Mononuclear cell (primary cell): ENCODE measurements around the gene PEX14. TPM values are rescaled to one million over a fixed set of nuclear protein-coding genes. Genes with fewer than 3 reads are reported as not detected.

Experiments
- H3K27me3 ChIP-seq: 2 replicates; pipeline ENCODE4 v1.6.0; 2011; ENCODE audit warnings: low read length, control low read depth; ENCODE audit not compliant: insufficient read depth
- H3K4me1 ChIP-seq: 2 replicates; pipeline ENCODE4 v1.5.1; 2011; ENCODE audit warnings: mild to moderate bottlenecking, low read length, control low read depth; ENCODE audit not compliant: insufficient read depth
- H3K4me3 ChIP-seq: 2 replicates; pipeline ENCODE4 v1.5.1; 2011; ENCODE audit warnings: mild to moderate bottlenecking, low read length, moderate library complexity
- H3K9me3 ChIP-seq: 2 replicates; pipeline ENCODE4 v1.5.1; 2011; ENCODE audit warnings: low read depth, mild to moderate bottlenecking, control low read depth, low read length
- total RNA-seq: library from RNA; depleted of rRNA; stranded (reverse); fragments of >200 nt; gene quantifications from one replicate; pipeline ENCODE4 v1.2.3, GENCODE V29; 2012

Gene PEX14
- total RNA-seq, 1 donor: 7.1 TPM

DNA sequence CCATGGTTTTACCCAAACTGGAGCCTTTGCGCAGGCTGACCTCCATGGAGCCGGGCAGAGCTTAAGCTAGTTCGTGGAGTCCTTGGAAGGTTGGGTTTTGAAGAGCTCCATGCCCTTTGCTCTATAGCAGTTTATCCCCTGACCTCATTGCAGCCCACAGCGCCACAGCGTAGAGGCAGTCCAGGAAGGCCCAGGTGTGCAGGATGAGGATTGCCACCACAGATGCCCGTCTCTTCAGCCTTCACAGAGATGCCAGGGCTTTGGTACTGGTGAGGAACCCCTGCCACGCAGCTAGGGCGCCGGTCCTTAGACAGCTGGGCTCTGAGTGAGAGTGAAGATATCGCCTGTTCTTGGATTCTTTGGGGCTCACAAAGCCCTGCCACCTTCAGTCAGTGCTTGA, 138.6 kb downstream of the PEX14 start:
- H3K27me3 ChIP-seq: no peaks in the 10 kb centered on the region
- H3K4me1 ChIP-seq: no peaks in the 10 kb centered on the region
- no peak overlapping the region for H3K4me3 ChIP-seq
- no peaks in the 10 kb centered on the region for H3K9me3 ChIP-seq

DNA sequence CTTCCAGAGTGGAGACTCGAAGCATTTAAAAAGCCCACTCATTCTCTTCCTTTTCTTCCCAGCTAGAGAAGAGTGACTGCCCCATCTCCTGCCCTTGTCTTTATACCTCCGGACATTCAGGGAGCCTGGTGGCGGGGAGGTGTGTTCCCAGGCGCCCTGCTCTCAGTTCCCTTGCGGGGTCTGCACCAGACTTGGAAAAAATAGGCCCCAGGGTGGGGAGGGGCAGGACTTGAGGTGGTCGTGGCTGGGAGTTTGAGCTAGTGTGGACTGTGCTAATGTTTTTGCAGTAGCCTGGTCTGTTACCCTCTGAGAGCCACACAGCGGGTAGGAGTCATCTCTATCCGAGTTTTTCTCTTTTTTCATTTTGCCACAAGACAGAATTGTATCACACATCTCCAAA, 139.1 kb downstream of the PEX14 start:
- no peaks in the 10 kb centered on the region for H3K4me1 ChIP-seq
- no peaks in the 10 kb centered on the region for H3K27me3 ChIP-seq
- H3K4me3 ChIP-seq: no peak overlapping the region
- H3K9me3 ChIP-seq: no peaks in the 10 kb centered on the region

DNA sequence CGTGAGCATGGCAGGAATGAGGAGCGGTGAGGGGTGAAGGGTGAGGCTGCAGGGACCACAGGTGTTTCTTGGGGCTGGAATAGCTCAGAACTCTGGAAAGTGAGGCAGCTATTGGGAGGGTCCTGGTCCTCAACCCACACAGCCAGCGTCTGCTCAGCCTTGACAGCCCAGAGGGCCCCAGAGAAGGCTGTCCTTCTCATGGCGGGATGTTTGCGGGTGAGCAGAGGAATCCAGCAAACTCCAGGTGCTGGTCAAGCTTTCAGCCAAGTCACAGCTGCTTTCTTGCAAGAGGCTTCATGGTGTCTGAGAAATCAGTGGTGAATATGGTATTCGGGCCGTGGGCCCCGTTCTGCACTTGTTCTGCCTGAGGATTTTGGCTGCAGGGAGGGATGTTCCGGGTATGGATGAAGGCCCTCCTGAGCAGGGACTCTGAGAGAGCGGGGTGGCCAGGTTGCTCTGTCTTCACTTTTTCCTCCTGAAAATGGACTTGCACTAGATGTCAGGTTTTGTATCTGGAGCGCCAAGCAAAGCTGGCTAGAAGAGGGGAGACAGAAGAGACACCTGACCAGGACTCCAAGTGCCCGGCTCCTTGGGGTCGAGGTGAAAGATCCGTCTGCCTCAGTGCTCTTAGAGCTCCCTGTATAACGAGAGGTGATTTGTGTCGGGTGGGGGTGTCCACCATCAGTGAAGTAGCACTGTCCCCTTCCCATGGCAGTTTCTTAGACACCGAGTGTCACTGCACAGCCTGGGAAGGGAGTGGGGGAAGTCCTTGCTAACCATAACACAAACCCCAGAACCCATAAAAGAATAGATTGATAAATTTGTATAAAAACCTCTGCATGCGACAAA, 139.9 kb downstream of the PEX14 start:
- H3K27me3 ChIP-seq: no peaks in the 10 kb centered on the region
- no peaks in the 10 kb centered on the region for H3K9me3 ChIP-seq
- H3K4me1 ChIP-seq: no peaks in the 10 kb centered on the region
- no peak overlapping the region for H3K4me3 ChIP-seq

DNA sequence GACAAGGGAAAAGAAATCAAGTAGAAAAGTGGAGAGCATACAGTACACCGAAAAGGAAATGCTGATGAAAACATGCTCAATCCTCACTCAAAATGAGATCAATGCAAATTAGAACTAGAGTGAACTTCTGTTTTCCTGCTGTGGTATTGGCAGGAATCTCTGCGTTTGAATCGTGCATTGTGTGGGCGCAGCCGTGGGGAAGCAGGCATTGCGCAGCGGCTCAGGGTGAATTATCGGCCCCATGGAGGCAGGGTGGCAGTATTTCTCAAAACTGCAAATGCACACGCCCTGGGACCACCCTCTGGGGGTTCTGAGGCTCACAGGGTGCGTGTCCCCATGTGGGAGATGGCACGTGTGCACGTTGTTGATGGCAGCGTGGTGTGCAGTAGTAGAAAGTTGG, 140.6 kb downstream of the PEX14 start:
- Histone ChIP-seq H3K4me3 (no peak overlapping the region), H3K9me3 (no peaks in the 10 kb centered on the region), H3K27me3 (no peaks in the 10 kb centered on the region), H3K4me1 (no peaks in the 10 kb centered on the region)

DNA sequence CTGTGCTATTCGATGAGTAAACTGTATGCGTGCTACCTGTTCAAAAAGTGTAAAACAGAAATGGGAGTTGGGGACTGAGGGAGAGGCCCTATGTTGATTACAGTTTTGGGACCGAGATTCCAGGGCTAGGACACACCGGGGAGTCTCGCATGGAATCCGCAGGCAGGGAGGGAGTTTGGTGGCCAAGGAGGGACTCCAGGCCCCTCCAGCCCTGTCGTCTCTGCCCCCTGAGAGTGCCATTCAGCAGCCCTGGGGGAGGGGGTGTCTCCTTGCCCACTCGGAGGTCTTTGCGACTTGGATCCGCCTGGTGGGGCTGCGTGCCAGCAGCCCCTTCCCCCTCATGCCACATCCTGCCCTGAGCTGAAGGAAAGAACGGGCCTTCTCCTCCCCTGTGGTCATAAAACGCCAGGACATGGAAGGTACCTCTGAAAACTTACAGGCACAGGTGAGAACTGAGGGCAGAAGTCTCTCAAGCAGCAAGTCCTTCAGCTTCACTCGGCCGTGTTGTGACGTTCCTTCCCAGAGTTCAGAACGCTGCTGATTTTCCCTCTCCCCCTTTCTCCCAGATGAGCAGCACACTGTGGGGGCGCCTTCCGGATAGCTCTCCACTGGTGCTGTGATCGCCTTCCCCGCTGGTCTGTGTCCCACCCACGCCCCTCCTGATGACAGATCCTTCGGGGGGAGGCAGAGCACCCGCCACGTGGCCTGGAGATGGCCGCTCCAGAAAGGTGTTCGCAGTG, 141.4 kb downstream of the PEX14 start:
- Histone ChIP-seq H3K4me3 (no peak overlapping the region), H3K9me3 (no peaks in the 10 kb centered on the region), H3K4me1 (no peaks in the 10 kb centered on the region), H3K27me3 (no peaks in the 10 kb centered on the region)

DNA sequence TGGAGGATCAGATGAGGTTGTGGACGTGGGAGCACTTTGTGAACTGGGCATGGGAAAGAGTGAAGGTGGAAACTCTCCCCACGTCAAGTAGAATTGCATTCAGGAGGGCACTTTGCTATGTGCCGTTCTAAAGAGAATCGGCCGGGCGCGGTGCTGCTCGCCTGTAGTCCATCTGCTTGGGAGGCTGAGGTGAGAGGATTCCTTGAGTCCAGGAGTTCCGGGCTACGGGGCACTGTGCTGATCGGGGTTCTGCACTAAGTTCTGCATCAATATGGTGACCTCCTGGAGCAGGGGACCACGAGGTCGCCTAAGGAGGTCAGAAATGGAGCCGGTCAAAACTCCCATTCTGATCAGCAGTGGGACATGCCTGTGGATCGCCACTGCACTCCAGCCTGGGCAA, 141.9 kb downstream of the PEX14 start:
- Histone ChIP-seq H3K9me3 (no peaks in the 10 kb centered on the region), H3K4me3 (no peak overlapping the region), H3K4me1 (no peaks in the 10 kb centered on the region), H3K27me3 (no peaks in the 10 kb centered on the region)

DNA sequence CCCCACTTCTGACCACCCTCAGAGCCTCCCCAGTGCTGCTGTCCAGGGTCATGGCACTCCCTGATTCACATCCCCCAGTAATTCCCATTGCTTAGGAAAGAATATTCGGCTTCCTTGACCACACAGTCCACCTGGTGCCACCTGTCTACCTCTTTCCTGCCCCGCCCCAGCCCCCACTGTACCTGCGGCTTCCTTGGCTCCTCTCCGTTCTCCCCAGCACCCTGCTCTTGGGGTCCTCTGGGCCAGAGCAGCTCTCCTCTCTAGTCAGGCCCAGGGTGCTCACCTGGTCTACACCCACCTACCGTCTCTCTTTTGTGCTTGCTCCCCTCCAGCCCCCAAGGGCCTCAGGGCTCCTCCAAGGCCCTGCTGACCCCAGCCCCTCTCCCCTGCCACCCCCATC, 142.6 kb downstream of the PEX14 start:
- Histone ChIP-seq H3K9me3 (no peaks in the 10 kb centered on the region), H3K4me1 (no peaks in the 10 kb centered on the region), H3K4me3 (no peak overlapping the region), H3K27me3 (no peaks in the 10 kb centered on the region)

DNA sequence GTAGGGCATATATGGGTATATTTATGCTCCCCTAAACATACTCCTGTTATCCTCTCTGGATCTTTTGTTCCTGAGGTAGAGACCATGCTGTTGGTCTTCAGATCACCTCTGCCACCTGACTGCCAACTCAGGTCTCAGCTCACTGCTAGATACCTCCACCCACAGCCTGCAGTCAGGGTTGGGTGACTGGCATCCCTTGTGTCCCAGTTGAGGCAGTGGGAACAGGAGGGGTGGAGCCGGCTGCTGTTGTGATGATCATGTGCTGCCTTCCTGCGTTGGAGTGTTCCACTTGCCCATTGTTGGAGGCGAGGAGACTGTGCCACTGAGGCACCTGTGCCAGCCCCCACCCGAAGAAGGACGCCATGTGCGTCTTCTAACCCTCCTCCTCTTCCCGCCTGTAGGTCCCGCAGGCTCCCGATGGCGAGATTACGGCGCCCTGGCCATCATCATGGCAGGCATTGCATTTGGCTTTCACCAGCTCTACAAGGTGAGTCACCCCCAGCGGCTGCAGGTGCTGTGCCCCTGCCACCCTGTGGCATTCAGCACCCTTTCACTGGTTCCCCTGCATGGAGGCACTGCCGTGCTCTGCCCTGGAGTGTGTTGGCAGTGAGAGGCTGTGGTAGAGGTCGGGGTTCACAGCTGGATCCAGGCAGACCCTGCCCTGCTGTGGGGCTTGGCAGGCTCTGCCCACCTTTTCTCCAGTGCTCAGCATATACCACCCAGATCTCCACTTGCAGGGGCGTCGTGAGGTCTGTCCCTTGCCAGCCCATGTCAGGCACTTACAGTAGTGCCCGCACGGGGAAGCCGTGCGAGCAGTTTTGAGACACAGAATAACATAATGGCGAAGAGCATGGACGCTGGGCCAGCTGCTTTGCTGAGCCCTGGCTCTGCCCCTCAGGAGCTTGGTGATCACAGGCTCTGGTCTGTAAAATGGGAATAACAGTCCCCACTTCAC, 143.5 kb downstream of the PEX14 start:
- H3K4me1 ChIP-seq: no peaks in the 10 kb centered on the region
- H3K27me3 ChIP-seq: no peaks in the 10 kb centered on the region
- no peak overlapping the region for H3K4me3 ChIP-seq
- no peaks in the 10 kb centered on the region for H3K9me3 ChIP-seq

DNA sequence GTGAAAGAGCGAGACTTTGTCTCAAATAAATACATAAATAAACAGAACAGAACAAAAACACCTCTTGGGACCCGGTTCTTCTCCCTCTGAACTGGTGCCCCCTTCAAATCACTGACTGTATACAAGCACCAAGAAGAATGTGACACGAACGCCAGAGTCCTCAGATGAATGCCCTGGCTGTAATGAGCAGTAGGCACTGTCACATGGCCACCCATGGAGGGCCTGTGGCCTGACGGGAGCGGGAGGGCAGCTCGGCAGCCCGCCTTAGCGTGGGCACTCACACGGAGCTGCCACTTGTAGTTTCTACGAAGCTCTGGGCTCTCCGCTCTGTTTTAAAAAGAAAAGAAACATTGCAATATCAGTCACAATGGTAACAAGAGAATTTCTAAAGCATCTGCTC, 146.0 kb downstream of the PEX14 start:
- Histone ChIP-seq H3K4me3 (no peak overlapping the region), H3K27me3 (no peaks in the 10 kb centered on the region), H3K9me3 (no peaks in the 10 kb centered on the region), H3K4me1 (no peaks in the 10 kb centered on the region)

DNA sequence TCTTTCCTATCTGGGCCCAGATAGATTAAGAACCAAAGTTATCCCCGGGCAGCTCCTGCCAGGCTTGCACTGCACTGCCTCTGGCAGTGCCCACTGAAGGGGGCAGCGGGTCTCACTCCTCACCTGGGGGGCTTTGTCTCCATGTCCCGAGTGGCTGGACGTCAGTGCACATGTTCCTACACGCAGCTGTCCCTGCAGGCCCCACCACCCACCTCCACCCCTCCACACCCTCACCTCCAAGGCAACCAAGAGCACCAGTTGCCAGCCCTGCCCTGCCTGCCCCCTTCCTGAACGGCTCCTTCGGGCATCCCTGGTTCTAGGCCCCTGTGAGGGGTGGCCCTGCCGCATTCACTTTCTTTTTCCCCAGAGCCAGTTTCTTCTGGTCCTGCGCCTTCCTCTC, 147.2 kb downstream of the PEX14 start:
- Histone ChIP-seq H3K4me1 (no peaks in the 10 kb centered on the region), H3K9me3 (no peaks in the 10 kb centered on the region), H3K27me3 (no peaks in the 10 kb centered on the region), H3K4me3 (no peak overlapping the region)

DNA sequence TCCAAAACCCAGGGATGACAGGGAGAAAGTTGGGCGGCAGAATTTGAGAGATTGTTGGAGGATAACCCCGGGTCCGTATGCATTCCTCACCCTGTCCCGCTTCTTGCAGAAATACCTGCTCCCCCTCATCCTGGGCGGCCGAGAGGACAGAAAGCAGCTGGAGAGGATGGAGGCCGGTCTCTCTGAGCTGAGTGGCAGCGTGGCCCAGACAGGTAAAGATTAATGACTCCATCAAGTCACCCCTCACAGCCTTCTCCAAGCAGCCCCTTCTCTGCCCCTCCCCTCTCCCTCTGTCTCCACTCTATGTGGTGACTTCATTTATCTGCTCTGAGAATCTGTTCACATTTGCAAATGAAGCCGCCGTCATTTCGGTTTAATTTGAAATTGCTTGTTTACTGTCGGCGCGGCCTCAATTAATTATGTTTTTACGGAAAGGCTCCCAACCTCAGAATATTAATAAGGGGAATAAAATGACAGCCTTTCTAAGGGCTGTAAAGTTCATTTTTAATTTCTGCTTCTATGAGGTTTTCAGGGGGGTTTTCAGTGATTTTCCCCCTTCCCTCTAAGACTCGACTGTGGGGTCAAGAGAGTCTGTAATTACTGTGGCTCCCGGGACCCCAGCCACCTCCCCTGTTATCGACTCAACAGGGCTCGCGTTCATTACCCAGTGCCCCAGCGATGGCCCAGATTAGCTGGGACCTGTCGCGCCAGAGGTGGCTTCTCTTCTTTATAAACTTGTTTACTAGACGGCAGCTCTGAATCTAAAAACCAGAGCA, 148.3 kb downstream of the PEX14 start:
- Histone ChIP-seq H3K9me3 (no peaks in the 10 kb centered on the region), H3K4me1 (no peaks in the 10 kb centered on the region), H3K4me3 (no peak overlapping the region), H3K27me3 (no peaks in the 10 kb centered on the region)

DNA sequence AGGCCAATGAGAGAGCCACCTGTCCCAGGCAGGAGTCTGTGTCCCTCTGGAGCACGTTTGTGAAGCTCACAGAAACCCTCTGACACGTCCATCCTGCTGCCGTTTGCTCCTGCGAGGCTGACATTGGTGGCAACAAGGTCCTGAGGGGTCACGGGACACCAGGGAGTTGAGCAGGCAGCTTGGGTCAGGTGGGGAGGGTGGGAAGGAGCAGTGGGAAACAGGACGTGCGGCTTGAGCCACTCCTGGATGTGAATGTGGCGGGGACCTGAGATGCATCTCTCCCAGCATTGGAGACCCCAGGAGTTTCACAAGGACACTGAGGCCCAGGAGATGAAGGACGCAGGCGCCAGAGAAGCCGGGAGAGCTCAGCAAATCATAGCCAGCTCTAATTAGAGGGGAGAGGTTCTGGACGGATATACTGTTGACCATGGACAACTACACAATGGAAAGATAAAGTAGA, 149.0 kb downstream of the PEX14 start:
- no peaks in the 10 kb centered on the region for H3K9me3 ChIP-seq
- H3K4me1 ChIP-seq: no peaks in the 10 kb centered on the region
- H3K4me3 ChIP-seq: no peak overlapping the region
- no peaks in the 10 kb centered on the region for H3K27me3 ChIP-seq

DNA sequence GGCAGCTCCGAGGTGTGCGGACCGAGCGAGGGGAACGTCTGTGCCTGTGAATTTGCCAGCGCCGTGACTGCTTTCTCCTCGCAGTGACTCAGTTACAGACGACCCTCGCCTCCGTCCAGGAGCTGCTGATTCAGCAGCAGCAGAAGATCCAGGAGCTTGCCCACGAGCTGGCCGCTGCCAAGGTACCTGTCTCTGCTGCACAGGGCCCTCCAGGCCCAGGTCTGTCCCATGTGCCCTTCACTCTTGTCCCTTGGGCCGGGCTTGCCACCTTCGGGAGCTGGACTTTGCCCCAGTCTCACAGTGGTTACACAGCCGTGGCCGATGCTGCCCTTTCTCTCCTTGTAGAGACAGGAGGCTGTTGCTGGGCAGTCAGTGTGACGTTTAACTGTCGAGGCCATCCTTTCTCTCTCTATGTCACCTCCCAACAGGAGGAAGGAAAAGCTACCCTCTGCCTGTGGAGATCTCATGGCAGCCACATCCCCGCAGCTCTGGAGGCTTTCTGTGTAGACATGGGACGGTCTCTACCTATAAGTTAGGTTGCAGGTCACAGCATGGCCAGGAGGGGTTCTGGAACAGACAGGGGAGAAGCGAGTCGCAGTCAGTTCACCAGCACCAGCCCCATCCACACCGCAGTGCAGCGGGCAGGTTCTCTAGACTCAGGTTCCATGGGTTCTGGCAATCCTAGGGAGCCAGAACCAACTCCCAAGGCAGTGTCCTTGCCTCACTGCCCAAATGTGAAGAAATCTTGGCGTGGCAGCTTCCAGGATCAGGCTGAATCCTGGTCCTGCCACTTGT, 149.7 kb downstream of the PEX14 start:
- Histone ChIP-seq H3K4me3 (no peak overlapping the region), H3K9me3 (no peaks in the 10 kb centered on the region), H3K27me3 (no peaks in the 10 kb centered on the region), H3K4me1 (no peaks in the 10 kb centered on the region)

DNA sequence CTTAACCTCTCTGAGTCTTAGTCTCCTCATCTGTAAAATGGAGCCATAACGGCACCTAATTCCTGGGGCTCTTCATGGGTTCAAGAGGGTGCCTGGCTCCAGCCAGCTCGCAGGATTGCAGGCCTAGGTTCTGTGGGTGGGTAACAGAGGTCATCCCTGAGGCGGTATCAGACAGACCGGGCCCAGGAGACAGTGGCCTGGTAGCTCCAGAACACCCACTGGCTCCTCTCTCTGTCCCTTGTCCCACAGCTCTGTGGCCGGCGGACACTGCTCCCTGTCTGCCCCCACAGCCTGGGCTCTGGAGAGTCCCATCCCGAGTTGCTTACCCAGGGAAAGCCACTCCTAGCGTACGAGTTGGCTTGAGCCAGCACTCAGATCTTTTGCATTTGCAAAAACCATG, 150.3 kb downstream of the PEX14 start:
- H3K9me3 ChIP-seq: no peaks in the 10 kb centered on the region
- no peaks in the 10 kb centered on the region for H3K4me1 ChIP-seq
- no peaks in the 10 kb centered on the region for H3K27me3 ChIP-seq
- no peak overlapping the region for H3K4me3 ChIP-seq
